ENCODE data around the gene SERPINE1. TPM values are rescaled to one million over a fixed set of nuclear protein-coding genes. Genes with fewer than 3 reads are reported as not detected.
A peak's percentile ranks its signal among the peaks of the same experiment; 100 is the strongest.
"Not testable (repeated sequence)": the region's sequence is repeated elsewhere in the genome, so short reads cannot be mapped to it uniquely, and the experiment has no call there.

The SERPINE1 gene
- total RNA-seq, 1 donor from 2014 or later = 5.3 TPM

GRCh38 chr7:101124376-101125056, 2.4 kb upstream of the SERPINE1 start:
- no peak for ATAC-seq

DNA sequence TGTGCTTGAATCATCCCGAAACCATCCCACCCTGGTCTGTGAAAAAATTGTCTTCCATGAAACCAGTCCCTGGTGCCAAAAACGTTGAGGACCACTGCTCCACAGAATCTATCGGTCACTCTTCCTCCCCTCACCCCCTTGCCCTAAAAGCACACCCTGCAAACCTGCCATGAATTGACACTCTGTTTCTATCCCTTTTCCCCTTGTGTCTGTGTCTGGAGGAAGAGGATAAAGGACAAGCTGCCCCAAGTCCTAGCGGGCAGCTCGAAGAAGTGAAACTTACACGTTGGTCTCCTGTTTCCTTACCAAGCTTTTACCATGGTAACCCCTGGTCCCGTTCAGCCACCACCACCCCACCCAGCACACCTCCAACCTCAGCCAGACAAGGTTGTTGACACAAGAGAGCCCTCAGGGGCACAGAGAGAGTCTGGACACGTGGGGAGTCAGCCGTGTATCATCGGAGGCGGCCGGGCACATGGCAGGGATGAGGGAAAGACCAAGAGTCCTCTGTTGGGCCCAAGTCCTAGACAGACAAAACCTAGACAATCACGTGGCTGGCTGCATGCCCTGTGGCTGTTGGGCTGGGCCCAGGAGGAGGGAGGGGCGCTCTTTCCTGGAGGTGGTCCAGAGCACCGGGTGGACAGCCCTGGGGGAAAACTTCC, 784 bp upstream of the SERPINE1 start:
- peak; percentile 68 for ATAC-seq

GRCh38 chr7:101127460-101128039, 646 bp downstream of the SERPINE1 start:
- ATAC-seq = no peak

GRCh38 chr7:101128040-101128834, 1.3 kb downstream of the SERPINE1 start:
- no peak for ATAC-seq

GRCh38 chr7:101129603-101130117, 2.8 kb downstream of the SERPINE1 start:
- ATAC-seq = no peak

DNA sequence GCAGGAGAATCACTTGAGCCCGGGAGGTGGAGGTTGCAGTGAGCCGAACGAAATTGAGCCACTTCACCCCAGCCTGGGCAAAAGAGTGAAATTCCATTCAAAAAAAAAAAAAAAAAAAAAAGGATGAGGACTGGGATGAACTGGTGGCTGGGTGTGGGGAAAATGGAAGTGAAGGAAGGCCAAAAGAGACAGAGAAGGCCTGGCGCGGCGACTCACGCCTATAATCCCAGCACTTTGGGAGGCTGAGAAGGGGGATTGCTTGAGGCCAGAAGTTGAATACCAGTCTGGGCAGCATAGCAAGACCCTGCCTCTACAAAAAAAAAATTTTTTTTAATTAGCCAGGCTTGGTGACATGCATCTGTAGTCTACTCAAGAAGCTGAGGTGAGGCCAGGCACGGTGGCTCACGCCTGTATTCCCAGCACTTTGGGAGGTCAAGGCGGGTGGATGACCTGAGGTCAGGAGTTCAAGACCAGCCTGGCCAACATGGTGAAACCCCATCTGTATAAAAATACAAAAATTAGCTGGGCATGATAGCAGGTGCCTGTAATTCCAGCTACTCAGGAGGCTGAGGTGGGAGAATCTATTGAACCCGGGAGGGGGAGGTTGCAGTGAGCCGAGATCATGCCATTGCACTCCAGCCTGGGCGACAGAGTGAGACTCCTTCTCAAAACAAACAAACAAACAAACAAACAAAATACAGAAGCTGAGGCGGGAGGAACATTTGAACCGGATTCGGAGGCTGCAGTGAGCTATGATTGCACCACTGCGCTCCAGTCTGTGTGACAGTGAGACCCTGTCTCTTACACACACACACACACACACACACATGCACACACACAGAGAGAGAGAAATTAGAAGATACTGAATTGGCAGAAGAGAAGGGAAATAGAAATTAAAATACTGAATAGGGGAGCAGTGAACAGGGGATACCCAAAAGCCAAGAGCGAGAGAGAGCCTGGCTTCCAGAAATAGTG, 6.0 kb downstream of the SERPINE1 start:
- ATAC-seq = not testable (repeated sequence)

- no peak for ATAC-seq
Observed at GRCh38 chr7:101133621-101134398, 6.9 kb downstream of the SERPINE1 start.

GRCh38 chr7:101134399-101134980, 7.6 kb downstream of the SERPINE1 start:
- ATAC-seq = no peak

GRCh38 chr7:101137651-101138212, 10.8 kb downstream of the SERPINE1 start:
- ATAC-seq = no peak

DNA sequence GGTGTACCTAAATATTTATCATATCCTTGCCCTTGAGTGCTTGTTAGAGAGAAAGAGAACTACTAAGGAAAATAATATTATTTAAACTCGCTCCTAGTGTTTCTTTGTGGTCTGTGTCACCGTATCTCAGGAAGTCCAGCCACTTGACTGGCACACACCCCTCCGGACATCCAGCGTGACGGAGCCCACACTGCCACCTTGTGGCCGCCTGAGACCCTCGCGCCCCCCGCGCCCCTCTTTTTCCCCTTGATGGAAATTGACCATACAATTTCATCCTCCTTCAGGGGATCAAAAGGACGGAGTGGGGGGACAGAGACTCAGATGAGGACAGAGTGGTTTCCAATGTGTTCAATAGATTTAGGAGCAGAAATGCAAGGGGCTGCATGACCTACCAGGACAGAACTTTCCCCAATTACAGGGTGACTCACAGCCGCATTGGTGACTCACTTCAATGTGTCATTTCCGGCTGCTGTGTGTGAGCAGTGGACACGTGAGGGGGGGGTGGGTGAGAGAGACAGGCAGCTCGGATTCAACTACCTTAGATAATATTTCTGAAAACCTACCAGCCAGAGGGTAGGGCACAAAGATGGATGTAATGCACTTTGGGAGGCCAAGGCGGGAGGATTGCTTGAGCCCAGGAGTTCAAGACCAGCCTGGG, 11.4 kb downstream of the SERPINE1 start:
- peak; percentile 90 for ATAC-seq

- no peak for ATAC-seq
Observed at GRCh38 chr7:101140339-101140699, 13.4 kb downstream of the SERPINE1 start.

GRCh38 chr7:101140746-101141382, 14.0 kb downstream of the SERPINE1 start:
- ATAC-seq = peak; percentile 24

DNA sequence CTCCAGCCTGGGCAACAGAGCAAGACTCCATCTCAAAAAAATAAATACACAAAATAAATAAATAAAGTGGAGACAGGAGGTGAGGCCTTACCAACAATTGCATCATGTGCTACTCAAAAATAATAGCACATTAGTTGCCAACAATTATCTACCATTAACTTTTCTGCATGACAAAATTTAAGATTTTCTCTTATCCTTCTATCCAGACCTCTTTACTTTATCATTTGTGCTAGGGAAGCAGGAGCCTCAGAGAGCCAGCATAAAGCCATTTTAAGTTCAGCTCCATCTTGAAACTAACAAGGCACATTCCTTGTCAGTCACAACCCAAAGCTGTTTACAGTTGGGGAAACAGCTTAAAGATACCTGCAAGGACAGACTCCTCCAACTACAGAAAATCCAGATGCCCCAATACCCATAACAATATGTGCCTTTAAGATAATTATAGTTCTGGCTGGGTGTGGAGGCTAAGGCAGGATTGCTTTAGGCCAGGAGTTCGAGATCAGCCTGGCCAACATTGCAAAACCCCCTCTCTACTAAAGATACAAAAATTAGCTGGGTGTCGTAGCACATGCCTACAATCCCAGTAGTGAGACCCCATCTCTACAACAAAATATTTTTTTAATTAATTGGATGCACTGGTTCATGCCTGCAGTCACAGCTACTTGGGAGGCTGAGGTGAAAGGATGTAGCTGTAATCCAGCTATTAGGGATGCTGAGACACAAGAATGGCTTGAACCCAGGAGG, 25.2 kb downstream of the SERPINE1 start:
- ATAC-seq = no peak

DNA sequence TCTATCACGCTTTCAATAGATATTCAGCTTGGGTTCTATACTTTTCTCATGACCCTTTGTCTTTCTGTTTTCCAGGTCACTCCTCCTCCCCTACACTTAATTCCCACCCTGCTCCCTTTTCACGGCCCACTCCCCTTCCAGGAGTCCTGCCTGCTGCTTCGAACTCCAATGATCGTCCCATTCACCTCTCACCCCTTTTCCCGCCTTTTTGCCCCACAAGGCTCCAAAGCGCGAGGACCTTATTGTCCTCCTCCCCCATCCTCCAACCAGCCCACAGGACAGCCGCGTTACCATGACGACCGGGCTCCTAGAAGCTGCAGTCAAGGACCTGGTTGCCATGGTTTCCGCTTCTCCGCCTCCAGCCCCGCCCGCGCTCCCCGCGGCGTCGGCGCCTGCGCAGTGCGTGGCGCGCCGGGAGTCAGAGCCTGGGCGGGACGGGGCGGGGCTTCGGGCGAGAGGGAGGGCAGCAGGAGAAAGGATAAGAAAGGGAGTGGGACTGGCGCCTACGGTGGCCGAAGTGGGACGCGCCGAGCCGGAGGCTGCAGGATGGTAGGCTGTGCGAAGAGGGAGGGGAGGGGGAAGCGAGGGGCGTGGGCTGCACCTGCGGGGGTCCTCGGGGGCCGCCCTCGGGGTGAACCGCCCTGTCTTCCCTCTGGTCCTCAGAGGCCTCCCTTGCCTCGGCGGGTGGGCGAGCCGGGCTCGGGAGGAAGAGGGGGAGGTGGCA, 27.2 kb downstream of the SERPINE1 start, which contains the start of gene AP1S1:
TSS of gene AP1S1 (plus strand) at position 508 of the 724 bp plus-strand sequence. CDS start at position 547, 39 bp downstream.
- peak; percentile 95 for ATAC-seq

- ATAC-seq = peak; percentile 58
Observed at GRCh38 chr7:101154693-101155102, 27.8 kb downstream of the SERPINE1 start.

GRCh38 chr7:101155303-101155702, 28.4 kb downstream of the SERPINE1 start:
- no peak for ATAC-seq

DNA sequence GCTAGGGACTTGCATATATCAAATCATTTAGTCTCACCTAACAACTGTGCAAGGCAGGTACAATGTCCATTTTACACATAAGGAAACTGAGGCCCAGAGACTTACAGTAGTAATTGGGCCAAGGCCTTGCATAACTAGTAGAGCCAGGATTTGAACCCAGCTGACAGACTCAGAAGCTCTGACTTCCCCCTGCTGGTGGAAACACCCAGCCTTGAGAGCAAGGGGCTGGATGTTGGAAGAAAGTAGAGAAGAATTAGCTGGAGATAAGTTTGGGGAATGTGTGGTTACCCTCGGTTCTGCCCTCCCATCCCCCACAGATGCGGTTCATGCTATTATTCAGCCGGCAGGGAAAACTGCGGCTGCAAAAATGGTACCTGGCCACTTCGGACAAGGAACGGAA, 29.4 kb downstream of the SERPINE1 start:
- no peak for ATAC-seq
